ENCODE measurements around the gene MICAL3. TPM values are rescaled to one million over a fixed set of nuclear protein-coding genes. Genes with fewer than 3 reads are reported as not detected.

Gene MICAL3
- total RNA-seq, 4 donors from 2014 or later: 15.8 to 45.4 (median 31.6) TPM

GRCh38 chr22:17795661-17796548, 228.5 kb downstream of the MICAL3 start:
- TF ChIP-seq, protein P1, sequence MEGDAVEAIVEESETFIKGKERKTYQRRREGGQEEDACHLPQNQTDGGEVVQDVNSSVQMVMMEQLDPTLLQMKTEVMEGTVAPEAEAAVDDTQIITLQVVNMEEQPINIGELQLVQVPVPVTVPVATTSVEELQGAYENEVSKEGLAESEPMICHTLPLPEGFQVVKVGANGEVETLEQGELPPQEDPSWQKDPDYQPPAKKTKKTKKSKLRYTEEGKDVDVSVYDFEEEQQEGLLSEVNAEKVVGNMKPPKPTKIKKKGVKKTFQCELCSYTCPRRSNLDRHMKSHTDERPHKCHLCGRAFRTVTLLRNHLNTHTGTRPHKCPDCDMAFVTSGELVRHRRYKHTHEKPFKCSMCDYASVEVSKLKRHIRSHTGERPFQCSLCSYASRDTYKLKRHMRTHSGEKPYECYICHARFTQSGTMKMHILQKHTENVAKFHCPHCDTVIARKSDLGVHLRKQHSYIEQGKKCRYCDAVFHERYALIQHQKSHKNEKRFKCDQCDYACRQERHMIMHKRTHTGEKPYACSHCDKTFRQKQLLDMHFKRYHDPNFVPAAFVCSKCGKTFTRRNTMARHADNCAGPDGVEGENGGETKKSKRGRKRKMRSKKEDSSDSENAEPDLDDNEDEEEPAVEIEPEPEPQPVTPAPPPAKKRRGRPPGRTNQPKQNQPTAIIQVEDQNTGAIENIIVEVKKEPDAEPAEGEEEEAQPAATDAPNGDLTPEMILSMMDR (IDR thresholded peaks at IDR 0.05; ENCODE audit: low read depth): no peak

DNA sequence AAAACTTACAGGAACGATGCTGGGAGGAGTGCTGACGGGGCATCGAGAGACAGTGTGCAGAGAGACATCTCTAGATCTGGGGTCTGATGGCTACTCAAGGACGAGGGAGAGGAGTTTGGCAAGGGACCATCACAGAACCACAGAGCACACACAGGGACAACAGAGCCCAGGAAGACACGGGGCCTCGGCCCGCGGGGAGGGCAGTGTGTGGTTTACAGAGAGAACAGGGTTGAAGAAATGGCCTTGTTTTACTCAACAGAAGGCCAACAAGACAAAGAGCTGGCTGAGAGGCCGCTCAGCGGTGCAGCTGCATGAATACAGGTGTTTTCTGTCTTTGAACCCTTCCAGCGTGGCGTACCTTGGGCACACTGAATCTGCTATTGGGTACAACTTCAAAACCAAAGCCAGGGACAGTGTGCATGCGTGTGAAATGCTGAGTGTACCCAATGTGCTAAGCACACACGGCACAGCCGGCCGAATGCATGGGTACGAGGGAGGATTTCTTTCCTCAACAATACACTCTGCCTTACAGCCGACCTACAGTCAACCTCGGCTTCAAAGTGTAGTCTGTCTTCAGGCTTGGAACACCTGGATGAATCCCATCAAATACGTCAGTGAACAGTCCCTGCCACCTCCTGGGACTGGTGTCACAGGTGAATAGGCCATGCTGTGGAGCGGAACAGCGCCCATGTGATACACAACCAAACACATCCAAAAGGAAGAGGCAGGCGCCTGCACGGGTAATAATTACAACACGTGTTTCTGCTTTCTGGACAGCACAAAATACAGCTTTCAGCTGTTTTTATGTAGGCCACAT, 229.4 kb downstream of the MICAL3 start:
- TF ChIP-seq, protein P1 (IDR thresholded peaks at IDR 0.05; ENCODE audit: low read depth): no peak

DNA sequence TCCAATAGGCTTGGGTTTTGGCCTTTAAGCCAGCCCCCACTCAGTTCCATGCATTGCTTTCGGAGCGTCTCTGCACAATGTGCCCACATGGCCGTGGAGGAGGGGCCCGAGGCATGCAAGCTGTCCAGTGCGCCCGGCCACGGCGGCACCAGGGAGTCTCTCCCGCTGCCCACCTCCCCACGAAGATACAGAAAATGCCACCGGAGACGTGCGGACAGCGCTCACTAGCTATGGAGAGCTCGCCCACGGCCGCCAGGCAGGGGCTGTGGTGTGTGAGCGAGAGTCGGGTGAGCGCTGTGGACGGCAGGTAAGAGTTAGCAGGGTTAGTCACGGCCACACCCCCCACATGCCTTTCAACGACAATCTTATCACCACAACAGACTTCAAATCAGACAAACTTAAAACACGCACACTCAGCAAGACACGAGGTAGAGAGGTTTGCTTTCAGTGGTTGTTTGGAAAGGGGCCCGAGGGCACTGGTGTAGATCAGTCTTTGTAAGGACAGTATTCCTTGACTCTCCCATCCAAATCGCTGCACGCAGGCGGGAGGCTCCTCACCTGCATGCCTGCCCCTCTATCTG, 231.4 kb downstream of the MICAL3 start:
- TF ChIP-seq, protein P1 (IDR thresholded peaks at IDR 0.05; ENCODE audit: low read depth): no peak

DNA sequence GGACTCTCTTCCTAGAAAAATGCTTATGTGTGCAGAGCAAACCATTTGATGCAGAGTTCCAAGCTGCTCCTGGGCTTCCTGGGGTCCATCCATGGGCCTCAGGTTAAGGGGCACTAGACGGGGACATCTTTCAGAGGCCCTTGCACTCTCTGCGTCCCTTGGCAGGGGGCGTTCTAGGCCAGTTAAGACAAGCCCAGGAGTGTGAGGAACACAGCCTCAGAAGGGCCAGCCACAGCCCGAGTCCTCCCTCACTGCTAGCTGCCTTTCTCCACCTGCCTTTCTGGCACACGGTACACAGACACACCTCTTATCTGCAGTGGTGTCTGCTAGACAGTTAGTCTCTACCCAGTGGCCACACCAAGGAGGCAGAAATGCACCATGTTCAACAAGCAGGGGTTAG, 232.1 kb downstream of the MICAL3 start:
- TF ChIP-seq, protein P1 (IDR thresholded peaks at IDR 0.05; ENCODE audit: low read depth): no peak

- TF ChIP-seq, protein P1 (IDR thresholded peaks at IDR 0.05; ENCODE audit: low read depth): no peak
These were observed 233.2 kb downstream of the MICAL3 start for GRCh38 chr22:17791196-17791595.

DNA sequence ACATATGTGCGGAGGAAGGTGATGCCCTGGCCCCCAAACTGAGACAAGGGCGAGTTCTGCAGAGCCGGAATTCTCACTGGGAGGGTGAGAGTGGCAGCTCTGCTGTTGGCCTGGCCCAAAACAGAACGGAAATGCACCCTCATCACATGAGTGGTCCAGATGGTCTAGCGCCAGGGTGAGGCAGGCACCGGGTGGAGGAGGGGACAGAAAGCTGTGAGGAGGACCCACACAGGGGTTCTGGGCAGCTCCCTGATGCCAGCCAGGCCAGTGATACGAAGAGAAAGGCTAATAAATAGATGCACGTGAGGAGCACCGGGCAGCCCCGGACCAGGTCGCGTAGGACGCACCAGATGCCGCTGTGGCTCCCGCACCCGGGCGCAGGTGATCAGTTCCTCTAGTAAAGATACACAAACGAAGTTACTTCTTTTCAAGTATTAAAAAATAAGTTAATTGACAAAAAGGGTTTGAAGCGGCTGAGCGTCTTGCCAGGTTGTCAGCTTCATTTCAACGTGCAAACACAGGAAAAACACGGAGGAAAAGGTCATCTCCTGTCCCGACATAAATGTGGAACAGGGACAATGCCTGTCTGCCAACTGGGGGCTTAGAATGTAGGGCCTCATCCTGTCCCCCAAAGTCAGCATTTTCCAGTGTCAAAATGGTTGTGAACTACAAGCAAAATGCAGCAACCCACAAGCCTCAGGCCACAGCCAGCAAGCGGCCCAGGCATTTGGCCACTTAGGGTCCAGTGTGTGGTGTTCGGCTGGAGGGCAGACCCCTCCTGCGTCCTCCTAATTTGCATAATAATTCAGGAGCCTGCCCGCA, 234.8 kb downstream of the MICAL3 start:
- TF ChIP-seq, protein P1 (IDR thresholded peaks at IDR 0.05; ENCODE audit: low read depth): no peak

Measured in subcutaneous adipose tissue (tissue), 4 donors.